ENCODE results near the gene RPE65. TPM values are rescaled to one million over a fixed set of nuclear protein-coding genes. Genes with fewer than 3 reads are reported as not detected.
"Not testable (repeated sequence)": the region's sequence is repeated elsewhere in the genome, so short reads cannot be mapped to it uniquely, and the experiment has no call there.

Gene RPE65
- polyA plus RNA-seq (2012; ENCODE audit: insufficient read depth, insufficient read length), result not detected

DNA sequence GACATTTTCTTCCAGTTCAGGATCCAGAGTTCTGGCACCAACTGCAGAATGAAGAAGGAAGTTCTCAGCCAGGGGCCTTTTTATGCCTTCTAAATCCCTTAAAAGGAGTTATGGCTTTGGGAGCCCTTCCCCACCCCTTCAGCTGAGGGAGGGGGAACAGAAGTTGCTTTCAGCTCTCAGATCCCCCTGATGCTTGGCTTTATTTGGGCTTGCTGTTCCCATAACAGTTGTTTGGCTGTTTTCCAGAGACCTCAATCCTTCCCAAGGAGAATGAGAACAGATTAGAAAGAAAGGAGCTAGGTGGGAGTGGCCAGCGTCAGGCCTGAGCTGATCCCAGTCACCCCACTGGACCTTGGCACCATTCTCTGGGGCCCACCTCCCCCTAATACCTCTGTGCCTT, at the start of gene RPE65:
TSS of gene RPE65 (minus strand) at position 54 of the 400 bp plus-strand sequence. CDS start at position 5, 49 bp downstream.
- H3K4me3 ChIP-seq (ENCODE audit: low read length), result no peak within 1 kb of the TSS
- no peak for DNase-seq (ENCODE audit: low read depth, low spot score)

DNA sequence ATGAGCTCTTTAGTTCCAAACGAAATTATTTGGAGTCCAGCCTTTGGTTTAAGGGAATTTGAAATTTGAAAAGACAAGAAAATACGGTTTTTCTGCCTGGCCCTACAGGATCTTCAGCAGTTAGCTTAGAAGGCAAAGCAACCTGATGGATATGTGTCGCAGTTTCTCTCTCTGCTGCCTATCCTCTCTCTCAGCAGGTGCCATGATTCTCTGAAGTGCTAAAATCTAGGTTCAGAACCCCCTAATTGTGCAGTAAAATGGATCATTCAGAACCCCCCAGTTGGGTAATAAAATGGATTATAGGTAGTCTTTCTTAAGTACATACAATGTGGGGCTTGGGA, 47.6 kb upstream of the RPE65 start:
- no peak for DNase-seq (ENCODE audit: low read depth, low spot score)
- H3K4me3 ChIP-seq (ENCODE audit: low read length), result no peak overlapping the region

DNA sequence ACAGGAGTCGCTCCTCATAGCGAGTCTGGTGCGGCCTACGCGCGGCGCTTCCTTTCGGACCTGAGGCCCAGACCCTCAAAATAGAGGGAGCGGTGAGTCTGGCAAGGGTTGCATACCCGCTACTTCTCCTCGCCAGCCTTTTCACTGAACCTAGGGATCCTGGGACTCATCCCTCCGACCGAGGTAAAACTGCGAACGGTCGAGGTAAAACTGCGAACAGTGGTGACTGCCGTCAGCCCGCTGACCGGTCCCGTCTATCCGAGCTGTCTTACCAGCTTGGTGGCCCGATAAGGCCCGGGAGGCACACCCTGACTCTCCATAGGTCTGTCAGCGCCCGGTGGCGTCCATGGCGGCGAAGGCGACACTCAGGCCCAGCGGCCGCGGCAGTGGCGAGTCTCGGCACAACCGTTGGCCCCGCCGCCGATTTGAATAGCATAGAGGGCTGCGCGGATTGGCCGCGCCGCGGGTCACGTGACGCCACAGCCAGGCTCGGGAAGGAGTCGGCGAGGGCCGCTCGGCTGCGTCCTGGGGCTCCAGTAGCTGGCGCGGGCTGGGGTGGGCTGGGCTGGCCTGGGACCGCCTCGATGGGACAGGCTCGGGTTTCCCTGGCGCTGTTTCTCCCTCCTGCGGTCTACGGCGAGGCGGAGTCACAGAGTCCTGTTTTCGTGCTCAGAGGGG, 47.1 kb upstream of the RPE65 start, which contains the start of gene DEPDC1:
TSS of gene DEPDC1 (minus strand) at position 403 of the 678 bp plus-strand sequence. CDS start at position 320, 83 bp downstream.
- no peak within 1 kb of the TSS for H3K4me3 ChIP-seq (ENCODE audit: low read length)
- DNase-seq (ENCODE audit: low read depth, low spot score), result no peak

DNA sequence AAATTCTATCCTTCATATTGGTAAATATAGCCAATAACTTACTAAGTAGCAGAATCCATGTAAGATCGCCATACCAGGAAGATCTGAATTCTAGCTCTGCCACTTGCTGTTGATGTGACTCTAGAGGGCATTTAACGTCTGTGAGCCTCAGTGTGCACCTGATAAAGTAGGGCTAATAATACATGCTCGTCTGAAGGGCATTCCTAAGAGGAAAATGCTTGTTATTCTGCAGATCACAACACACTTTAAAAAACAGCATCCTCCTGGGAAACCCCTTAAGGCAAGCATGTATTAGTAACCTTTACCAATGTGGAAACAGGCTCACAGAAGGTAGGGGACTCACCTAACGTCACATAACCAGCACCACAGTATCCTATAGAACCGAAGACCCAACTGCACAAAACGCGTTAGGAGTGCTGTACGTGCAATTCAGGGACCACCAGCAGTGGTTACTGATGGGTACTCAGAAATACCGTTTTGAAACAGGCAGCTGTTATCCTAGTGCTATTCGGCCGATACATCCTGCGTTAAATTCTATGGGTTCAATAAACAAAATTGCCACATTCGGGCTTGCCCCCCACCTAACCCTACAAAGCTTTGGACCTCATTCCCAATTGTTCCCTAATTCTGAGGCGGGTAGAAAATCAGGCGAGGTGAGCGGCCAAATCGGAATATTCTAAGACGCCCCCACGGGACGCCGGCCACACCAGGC, 46.4 kb upstream of the RPE65 start:
- no peak for DNase-seq (ENCODE audit: low read depth, low spot score)
- H3K4me3 ChIP-seq (ENCODE audit: low read length), result no peak overlapping the region

DNA sequence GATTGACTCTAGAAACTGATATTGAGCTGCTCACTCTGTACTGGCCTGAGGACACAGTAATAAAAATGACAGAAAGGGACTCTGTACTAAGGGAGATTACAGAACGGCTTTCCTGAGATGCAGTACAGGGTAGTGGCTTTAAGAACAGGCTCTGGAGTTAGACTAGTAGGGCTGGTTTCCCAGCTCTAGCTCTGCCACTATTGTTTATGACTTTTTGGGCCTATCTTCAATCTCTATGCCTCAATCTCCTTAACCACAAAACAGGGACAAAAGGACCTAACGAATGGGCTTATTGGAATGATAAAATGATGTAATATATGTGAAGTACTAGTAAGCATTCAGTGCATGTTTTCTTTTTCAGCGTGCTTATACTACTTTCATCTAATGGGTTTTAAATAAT, 45.8 kb upstream of the RPE65 start:
- DNase-seq (ENCODE audit: low read depth, low spot score), result no peak
- no peak overlapping the region for H3K4me3 ChIP-seq (ENCODE audit: low read length)

DNA sequence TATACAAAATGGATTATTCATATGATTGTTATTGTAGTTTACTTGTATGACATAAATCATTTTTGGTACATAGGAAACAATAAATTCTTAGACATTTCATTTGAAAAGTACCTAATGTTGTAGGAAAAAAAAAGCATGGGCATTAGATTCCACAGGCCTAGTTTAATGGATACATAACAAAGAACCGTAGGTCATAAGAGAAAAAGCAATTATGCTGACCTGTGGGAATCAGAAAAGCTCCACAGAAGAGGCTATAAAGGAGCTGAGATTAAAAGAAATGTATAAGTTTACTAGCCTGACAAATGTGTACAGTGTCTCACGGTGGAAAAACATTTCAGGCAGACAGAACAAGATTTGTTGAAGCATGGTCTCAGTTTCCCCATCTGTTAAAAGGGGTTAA, 43.4 kb upstream of the RPE65 start:
- no peak overlapping the region for H3K4me3 ChIP-seq (ENCODE audit: low read length)
- no peak for DNase-seq (ENCODE audit: low read depth, low spot score)

DNA sequence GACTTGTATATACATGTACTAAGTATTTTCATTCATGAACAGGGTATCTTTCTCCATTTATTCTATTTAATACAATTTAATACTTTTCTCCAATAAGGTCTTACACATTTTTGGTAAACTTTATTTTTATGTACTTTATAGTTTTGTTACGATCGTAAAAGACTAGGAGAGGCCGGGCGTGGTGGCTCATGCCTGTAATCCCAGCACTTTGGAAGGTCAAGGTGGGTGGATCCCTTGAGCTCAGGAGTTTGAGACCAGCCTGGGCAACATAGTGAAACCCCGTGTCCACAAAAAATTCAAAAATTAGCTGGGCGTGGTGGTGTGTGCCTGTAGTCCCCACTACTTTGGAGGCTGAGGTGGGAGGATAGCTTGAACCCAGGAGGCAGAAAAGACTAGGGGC, 42.5 kb upstream of the RPE65 start:
- not testable (repeated sequence) for H3K4me3 ChIP-seq (ENCODE audit: low read length); DNase-seq (ENCODE audit: low read depth, low spot score)

DNA sequence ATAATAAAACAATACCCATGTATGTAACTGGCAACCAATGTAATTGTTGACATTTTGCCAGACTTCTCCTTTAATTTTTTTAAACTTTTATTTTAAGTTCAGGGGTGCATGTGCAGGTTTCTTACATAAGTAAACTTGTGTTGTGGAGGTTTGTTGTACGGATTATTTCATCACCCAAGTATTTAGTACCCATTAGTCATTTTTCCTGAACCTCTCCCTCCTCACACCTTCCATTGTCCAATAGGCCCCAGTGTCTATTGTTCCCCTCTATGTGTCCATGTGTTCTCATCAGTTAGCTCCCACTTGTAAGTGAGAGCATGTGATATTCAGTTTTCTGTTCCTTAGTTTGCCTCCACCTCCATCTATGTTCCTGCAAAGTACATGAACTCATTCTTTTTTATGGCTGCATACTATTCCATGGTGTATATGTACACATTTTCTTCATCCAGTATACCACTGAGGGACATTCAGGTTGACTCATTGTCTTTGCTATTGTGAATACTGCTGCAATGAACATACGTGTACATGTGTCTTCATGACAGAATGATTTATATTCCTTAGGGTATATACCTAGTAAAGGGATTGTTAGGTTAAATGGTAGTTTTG, 40.4 kb upstream of the RPE65 start:
- no peak for DNase-seq (ENCODE audit: low read depth, low spot score)
- no peak overlapping the region for H3K4me3 ChIP-seq (ENCODE audit: low read length)

DNA sequence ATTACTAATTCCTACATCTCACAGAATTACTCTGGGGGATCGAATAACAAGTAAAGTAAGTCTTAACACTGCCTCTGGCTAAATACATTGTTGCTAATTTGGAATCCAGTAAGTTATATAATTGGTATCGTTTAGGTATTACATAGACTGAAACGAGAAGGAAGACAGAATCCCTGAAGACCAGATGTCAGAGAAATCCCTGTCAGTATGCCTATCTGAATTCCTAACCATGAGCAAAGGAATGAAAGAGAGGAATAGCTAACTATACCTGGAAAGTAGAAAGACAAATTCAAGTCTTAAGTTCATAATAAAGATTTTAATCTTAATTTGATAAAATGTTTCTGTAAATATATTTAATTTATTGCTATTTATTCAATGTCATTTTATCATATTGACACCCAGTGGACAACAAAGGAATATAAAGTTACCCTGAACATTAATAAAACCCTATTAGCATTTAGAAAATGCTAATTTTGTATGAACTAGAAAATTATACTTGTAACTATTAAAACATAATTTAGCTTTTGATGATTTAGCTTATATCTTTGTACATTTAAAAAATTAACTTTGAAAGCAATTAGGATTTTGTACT, 35.8 kb upstream of the RPE65 start:
- DNase-seq (ENCODE audit: low read depth, low spot score), result no peak
- no peak overlapping the region for H3K4me3 ChIP-seq (ENCODE audit: low read length)

DNA sequence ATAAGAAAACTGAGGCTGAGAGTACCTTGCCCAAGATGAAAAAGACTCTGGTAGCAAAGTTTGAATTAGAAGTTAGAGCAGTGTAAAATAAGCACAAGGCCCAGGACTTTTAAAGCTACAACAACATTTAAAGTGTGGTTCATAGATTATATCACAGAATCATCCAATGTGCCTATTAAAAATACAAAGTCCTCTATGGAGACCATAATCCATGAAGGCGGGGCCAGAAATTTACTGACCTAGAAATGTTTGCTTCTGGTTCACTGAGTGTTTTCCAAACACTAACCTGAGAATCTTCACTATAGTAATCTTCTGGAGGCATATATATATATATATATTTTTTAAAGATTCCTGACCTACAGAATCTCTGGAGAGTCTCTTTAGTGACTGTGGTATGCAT, 34.9 kb upstream of the RPE65 start:
- DNase-seq (ENCODE audit: low read depth, low spot score), result no peak
- no peak overlapping the region for H3K4me3 ChIP-seq (ENCODE audit: low read length)

DNA sequence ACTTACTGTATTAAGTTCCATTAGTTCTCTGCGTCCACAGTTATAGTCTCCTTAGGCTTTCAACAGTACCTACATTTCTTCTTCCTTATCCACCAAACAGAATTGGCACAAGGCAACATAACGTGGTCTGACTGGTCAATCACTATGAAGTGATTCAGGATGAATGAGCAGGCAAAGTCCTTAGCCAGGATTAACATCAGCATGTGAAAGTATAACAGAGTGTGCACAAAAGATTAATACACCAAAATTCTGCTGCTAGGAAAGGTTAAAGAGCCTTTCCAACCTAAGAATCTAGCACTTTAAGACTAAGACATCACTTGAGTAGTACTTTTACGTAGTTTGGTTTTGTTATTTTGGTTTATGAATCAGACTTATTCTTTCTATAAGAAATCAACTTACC, 31.3 kb upstream of the RPE65 start:
- no peak overlapping the region for H3K4me3 ChIP-seq (ENCODE audit: low read length)
- DNase-seq (ENCODE audit: low read depth, low spot score), result no peak

DNA sequence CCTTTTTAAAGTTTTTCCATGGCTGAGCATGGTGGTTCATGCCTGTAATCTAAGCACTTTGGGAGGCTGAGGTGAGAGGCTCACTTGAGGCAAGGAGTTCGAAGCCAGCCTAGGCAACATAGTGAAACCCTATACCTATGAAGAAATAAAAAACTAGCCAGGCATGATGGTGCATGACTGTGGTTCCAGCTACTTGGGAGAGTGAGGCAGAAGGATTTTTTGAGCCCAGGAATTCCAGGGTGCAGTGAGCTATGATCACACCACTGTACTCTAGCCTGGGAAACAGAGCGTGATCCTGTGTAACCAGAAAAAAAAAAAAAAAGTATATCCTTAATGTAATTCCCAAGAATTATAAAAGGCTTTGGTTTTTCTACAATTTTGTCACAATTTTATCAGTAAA, 29.7 kb upstream of the RPE65 start:
- H3K4me3 ChIP-seq (ENCODE audit: low read length), result no peak overlapping the region
- no peak for DNase-seq (ENCODE audit: low read depth, low spot score)

DNA sequence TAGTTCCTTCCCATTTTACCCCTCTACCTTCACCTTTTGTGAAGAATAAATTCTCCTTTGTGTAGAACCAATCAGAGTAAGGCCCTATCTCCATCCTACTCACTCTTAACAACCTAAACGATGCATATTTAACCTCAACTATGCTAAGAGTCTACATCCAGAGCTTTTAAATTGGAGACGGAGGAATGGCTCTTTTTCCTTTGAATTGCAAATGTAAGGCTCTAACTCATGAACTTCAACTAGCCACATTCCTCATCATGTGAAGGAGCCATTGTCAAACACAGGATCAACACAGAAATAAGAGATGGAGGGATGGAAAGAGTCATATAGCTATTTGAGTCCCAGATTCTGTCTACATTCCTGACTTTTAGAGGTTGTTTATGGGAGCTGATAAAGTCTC, 28.9 kb upstream of the RPE65 start:
- no peak overlapping the region for H3K4me3 ChIP-seq (ENCODE audit: low read length)
- no peak for DNase-seq (ENCODE audit: low read depth, low spot score)

DNA sequence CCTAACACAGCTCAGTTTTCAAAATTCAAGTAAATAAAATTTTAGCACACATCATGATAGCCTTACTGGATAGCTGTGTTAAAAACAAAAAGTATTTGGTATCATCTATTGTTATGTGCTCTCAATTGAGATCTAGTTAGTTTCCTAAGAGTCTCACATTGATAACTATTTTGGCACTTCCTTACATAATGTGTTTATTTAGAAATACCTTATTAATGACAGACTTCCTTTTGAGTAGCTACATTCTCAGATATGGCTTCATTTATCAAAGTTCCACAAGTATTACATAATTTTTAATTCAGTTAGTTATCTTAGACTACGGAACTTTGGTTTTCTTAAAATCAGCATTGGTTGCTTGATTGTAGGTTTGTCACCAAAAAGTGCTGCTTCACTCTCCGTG, 26.9 kb upstream of the RPE65 start:
- H3K4me3 ChIP-seq (ENCODE audit: low read length); DNase-seq (ENCODE audit: low read depth, low spot score): not testable (repeated sequence)

DNA sequence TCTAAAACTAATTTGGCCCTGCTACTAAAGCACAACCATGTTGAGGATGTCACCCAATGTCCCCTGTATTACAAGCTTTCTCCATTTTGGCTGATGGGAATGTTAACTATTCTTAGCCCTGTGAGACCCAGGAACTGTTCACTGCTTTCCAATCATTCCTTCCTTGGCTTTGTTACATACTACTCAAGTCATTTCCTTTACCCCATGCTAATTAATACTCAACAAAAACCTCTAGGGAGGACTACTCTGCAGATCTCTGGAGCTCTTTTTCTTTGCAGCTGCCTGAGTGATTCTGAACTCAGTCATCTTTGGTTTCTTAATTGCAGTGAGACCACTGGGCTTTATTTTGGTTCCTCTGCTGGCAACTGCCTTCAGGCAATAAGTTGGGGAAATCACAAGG, 23.3 kb upstream of the RPE65 start:
- DNase-seq (ENCODE audit: low read depth, low spot score), result no peak

DNA sequence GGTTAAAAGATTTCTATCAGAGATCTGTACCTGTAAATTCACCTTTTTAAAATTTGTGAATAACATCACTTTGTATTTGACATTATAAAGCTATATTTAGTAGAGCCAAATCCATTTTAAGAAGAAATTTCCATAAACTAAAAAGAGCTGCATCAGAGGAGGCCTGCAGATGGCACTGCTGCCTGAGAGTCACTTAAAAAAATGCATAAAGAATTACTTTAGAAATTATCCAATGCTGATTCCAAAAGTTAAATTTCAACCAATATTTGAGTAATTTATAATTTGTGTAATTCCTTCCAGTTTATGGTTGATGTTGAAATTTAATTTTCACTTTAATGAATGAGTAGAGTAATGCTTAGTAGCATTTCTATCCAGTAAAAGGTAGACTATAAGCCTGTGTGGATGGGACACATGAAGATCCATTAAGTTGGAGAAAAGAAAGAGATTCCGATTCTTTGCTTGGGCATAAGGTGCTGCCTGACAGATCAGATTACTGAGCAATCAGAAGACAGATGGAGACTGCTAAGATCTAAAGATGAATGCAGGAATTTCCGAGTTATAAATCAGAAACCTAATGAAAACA, 20.7 kb upstream of the RPE65 start:
- DNase-seq (ENCODE audit: low read depth, low spot score), result no peak
- H3K4me3 ChIP-seq (ENCODE audit: low read length), result no peak overlapping the region

More for the DNA sequence above, 23.3 kb upstream of the RPE65 start:
- no peak overlapping the region for H3K4me3 ChIP-seq (ENCODE audit: low read length)

DNA sequence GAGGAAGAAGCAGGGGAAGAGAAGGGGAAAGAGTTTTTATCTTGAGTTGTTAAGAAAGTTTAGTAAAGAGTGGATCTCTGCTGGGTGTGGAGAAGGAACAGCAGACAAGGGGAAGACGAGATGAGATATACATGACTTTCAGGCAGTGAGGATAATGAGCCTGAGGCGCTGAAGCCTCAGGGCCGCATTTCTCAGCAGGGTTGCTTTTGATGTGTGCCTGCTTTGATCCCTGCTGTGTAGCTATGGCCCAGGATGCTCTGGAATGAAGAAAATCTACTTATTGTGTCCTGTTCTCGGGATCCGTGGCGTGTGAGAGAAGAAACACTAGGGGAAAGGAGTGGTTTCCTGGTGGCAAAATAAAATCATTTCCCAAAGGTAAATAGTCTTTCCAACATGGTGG, 15.1 kb upstream of the RPE65 start:
- no peak overlapping the region for H3K4me3 ChIP-seq (ENCODE audit: low read length)
- DNase-seq (ENCODE audit: low read depth, low spot score), result no peak

DNA sequence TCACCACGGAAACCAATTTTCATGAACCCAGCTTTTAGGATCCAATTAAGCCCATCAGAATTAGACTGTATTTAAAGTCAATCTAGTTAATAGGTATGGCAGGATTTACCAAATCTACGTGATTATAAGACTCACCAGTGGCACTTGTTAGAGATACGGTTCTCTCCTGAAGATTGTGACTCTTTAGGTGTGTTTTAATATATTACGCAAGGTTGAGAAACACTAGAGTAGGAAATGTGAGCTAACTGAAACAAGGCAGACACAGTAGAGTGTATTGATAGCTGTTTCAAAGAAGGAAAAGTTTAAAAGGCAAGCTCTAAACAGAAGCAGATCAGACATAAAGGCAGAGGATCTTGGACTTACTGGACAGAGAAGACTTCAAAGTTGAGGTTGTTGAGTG, 11.2 kb upstream of the RPE65 start:
- no peak for DNase-seq (ENCODE audit: low read depth, low spot score)
- H3K4me3 ChIP-seq (ENCODE audit: low read length), result no peak overlapping the region

DNA sequence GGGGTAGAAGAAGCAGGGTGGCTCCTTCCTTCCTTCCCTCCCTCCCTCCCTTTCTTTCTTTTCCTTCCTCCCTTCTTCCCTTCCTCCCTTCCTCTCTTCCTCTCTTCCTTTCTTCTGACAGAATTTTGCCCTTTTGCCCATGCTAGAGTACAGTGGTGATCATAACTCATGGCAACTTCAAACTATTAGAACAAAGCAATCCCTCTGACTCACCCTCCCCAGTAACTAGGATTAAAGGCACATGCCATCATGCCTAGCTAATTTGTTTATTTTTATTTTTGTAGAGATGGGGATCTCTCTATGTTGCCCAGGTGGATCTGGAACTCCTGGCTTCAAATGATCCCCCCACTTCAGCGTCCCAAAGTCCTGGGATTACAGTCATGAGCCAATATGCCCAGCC, 10.0 kb upstream of the RPE65 start:
- no peak for DNase-seq (ENCODE audit: low read depth, low spot score)
- no peak overlapping the region for H3K4me3 ChIP-seq (ENCODE audit: low read length)

DNA sequence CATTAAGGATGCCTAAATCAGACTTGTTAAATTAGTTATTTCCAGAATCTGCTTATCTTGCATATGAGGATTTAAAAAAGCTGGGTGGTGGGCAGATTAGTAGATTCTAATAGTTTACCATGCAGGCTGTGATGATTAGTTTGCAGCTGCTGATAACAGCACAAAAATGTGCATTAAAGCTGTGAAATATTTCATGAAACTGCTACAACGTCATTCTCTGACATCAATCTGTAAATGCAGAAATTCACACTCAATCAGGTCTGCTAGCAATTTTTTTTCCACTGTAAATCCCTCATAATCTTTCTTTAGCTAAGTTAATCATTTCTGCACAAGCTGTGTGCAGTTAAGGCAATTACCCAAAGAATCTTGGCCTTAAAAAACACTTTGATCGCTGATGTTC, 9.3 kb upstream of the RPE65 start:
- no peak for DNase-seq (ENCODE audit: low read depth, low spot score)
- H3K4me3 ChIP-seq (ENCODE audit: low read length), result no peak overlapping the region
